ENCODE results near the gene CNGB1.

DNA sequence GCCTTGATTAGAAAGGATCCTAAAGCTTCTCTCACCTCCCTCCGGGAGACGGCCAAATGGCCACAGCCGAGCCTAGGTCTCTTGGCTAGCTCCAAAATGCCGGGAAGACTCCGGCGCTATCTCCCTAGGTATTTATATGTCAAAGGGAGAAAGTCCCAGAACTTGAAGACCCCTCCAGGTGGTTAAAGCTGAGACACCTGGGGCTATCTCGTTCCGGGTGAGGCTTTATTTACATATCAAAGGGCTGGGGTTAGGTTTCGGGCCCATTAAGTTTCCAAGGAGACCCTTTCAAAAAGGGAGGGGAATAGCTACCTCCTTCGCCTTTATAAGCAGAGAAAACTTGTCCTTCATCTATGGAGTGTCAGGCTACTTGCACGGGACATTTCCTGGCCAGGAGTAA is 97.7 kb downstream of the CNGB1 start:
- TF ChIP-seq, protein P1, sequence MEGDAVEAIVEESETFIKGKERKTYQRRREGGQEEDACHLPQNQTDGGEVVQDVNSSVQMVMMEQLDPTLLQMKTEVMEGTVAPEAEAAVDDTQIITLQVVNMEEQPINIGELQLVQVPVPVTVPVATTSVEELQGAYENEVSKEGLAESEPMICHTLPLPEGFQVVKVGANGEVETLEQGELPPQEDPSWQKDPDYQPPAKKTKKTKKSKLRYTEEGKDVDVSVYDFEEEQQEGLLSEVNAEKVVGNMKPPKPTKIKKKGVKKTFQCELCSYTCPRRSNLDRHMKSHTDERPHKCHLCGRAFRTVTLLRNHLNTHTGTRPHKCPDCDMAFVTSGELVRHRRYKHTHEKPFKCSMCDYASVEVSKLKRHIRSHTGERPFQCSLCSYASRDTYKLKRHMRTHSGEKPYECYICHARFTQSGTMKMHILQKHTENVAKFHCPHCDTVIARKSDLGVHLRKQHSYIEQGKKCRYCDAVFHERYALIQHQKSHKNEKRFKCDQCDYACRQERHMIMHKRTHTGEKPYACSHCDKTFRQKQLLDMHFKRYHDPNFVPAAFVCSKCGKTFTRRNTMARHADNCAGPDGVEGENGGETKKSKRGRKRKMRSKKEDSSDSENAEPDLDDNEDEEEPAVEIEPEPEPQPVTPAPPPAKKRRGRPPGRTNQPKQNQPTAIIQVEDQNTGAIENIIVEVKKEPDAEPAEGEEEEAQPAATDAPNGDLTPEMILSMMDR (IDR thresholded peaks at IDR 0.05): no peak
- TF ChIP-seq EP300 (IDR thresholded peaks at IDR 0.05; ENCODE audit: low read depth) (no peak), POLR2A (IDR thresholded peaks at IDR 0.05) (no peak)
